GM23338 (cell line): Measurements from ENCODE around the gene GPSM1. TPM values are rescaled to one million over a fixed set of nuclear protein-coding genes. Genes with fewer than 3 reads are reported as not detected.

ENCODE experiments used
- ATAC-seq: fragments of 200-7000 bp; cut with Tn5 transposase; 3 replicates; pipeline ENCODE4 v1.9.1; 2020
- DNase-seq: peaks from one replicate; pipeline ENCODE4 v3.0.0-alpha.2; 2015; ENCODE audit warnings: low spot score
- H2AFZ ChIP-seq: fragments of 200-600 bp; sonication (generic); 2 replicates; pipeline ENCODE4 v1.8.0; 2016; ENCODE audit warnings: antibody characterized with exemption, mild to moderate bottlenecking, moderate library complexity
- H3F3A ChIP-seq: fragments of 200-600 bp; sonication (generic); replicated peaks from 2 replicates; pipeline ENCODE4 v1.8.0; 2017; ENCODE audit warnings: antibody characterized with exemption, mixed run types, low read depth
- H3K27ac ChIP-seq: fragments of 200-600 bp; sonication (generic); 2 replicates; pipeline ENCODE4 v1.6.1; 2016; ENCODE audit warnings: low read depth
- H3K27me3 ChIP-seq: fragments of 200-600 bp; sonication (generic); 2 replicates; pipeline ENCODE4 v1.8.0; 2016; ENCODE audit warnings: mild to moderate bottlenecking, mixed run types, moderate library complexity; ENCODE audit not compliant: insufficient read depth
- H3K36me3 ChIP-seq: fragments of 200-600 bp; sonication (generic); 2 replicates; pipeline ENCODE4 v1.8.0; 2016; ENCODE audit warnings: mild to moderate bottlenecking; ENCODE audit not compliant: insufficient read depth
- H3K4me1 ChIP-seq: fragments of 200-600 bp; sonication (generic); 2 replicates; pipeline ENCODE4 v1.8.0; 2016; ENCODE audit warnings: mild to moderate bottlenecking, moderate library complexity; ENCODE audit not compliant: insufficient read depth
- H3K4me2 ChIP-seq: fragments of 200-600 bp; sonication (generic); 2 replicates; pipeline ENCODE4 v1.7.1; 2017; ENCODE audit warnings: mixed run types
- H3K4me3 ChIP-seq: fragments of 200-600 bp; sonication (generic); 2 replicates; pipeline ENCODE4 v1.6.1; 2016; ENCODE audit warnings: mixed run types
- H3K79me2 ChIP-seq: fragments of 200-600 bp; sonication (generic); replicated peaks from 2 replicates; pipeline ENCODE4 v1.8.0; 2017; ENCODE audit warnings: mild to moderate bottlenecking; ENCODE audit not compliant: insufficient read depth
- H3K9me2 ChIP-seq: fragments of 200-600 bp; sonication (generic); 2 replicates; pipeline ENCODE4 v1.8.0; 2017; ENCODE audit not compliant: insufficient read depth
- H4K20me1 ChIP-seq: fragments of 200-600 bp; sonication (generic); replicated peaks from 2 replicates; pipeline ENCODE4 v1.8.0; 2017; ENCODE audit warnings: mild to moderate bottlenecking; ENCODE audit not compliant: insufficient read depth
- H3K27ac Mint-ChIP-seq: 2 replicates; pipeline ENCODE4 v1.8.0; 2020; ENCODE audit warnings: inconsistent platforms, mild to moderate bottlenecking, moderate library complexity, mixed read lengths
- H3K27me3 Mint-ChIP-seq: 3 replicates; pipeline ENCODE4 v1.8.0; 2022; ENCODE audit warnings: low read depth, mild to moderate bottlenecking, moderate library complexity, mixed read lengths, inconsistent platforms; ENCODE audit not compliant: insufficient read depth, poor library complexity
- H3K36me3 Mint-ChIP-seq: 3 replicates; pipeline ENCODE4 v1.8.0; 2021; ENCODE audit warnings: low read depth, mild to moderate bottlenecking, inconsistent platforms, moderate library complexity, mixed read lengths
- H3K4me1 Mint-ChIP-seq: 3 replicates; pipeline ENCODE4 v1.8.0; 2020; ENCODE audit warnings: mild to moderate bottlenecking, inconsistent platforms, mixed read lengths
- H3K4me3 Mint-ChIP-seq: 3 replicates; pipeline ENCODE4 v1.8.0; 2021; ENCODE audit warnings: moderate library complexity, mild to moderate bottlenecking, inconsistent platforms, mixed read lengths
- H3K9me3 Mint-ChIP-seq: 3 replicates; pipeline ENCODE4 v1.8.0; 2020; ENCODE audit warnings: moderate library complexity, mild to moderate bottlenecking, inconsistent platforms, mixed read lengths
- CREB1 ChIP-seq: fragments of 250-450 bp; sonication (Bioruptor Pico); IDR thresholded peaks from 2 replicates; pipeline ENCODE4 v1.5.0; 2020; ENCODE audit warnings: low read depth, mild to moderate bottlenecking, moderate library complexity
- CTCF ChIP-seq, 2 experiments: fragments of 200-600 bp in 1 of 2; sonication (generic) in 1 of 2; conservative IDR thresholded peaks; 2 replicates each; pipeline versions ENCODE4 v1.5.1 to v1.6.1; 2016 to 2017; ENCODE audit warnings: antibody characterized with exemption in 2 of 2, low read depth in 2 of 2, mild to moderate bottlenecking in 2 of 2, moderate library complexity in 1 of 2
- ETS1 ChIP-seq: IDR thresholded peaks from 2 replicates; pipeline ENCODE4 v1.6.1; 2016; ENCODE audit warnings: antibody characterized with exemption
- EZH2 ChIP-seq: fragments of 200-600 bp; sonication (generic); IDR thresholded peaks from one replicate; pipeline ENCODE4 v1.8.0; 2017; ENCODE audit warnings: antibody characterized with exemption, mild to moderate bottlenecking, low read depth; ENCODE audit not compliant: unreplicated experiment
- EZH2phosphoT487 ChIP-seq: fragments of 200-600 bp; sonication (generic); IDR thresholded peaks from one replicate; pipeline ENCODE4 v1.8.1; 2018; ENCODE audit warnings: antibody characterized with exemption; ENCODE audit not compliant: unreplicated experiment
- JUNB ChIP-seq: IDR thresholded peaks from one replicate; pipeline ENCODE4 v1.6.1; 2016; ENCODE audit warnings: antibody characterized with exemption; ENCODE audit not compliant: unreplicated experiment
- NANOG ChIP-seq: IDR thresholded peaks from 2 replicates; pipeline ENCODE4 v1.6.1; 2016; ENCODE audit warnings: antibody characterized with exemption, borderline replicate concordance
- POLR2AphosphoS5 ChIP-seq: IDR thresholded peaks from 2 replicates; pipeline ENCODE4 v1.6.1; 2016; ENCODE audit warnings: antibody characterized with exemption, low read depth
- REST ChIP-seq: IDR thresholded peaks from one replicate; pipeline ENCODE4 v1.6.1; 2018; ENCODE audit warnings: antibody characterized with exemption; ENCODE audit not compliant: unreplicated experiment
- STAT1 ChIP-seq: IDR thresholded peaks from one replicate; pipeline ENCODE4 v1.6.1; 2016; ENCODE audit warnings: antibody characterized with exemption; ENCODE audit not compliant: unreplicated experiment
- ZNF114 ChIP-seq: fragments of 250-450 bp; sonication (Bioruptor Pico); IDR thresholded peaks from 2 replicates; pipeline ENCODE4 v1.5.0; 2020; ENCODE audit warnings: mild to moderate bottlenecking, moderate library complexity
- ZNF331 ChIP-seq: fragments of 250-450 bp; sonication (Bioruptor Pico); IDR thresholded peaks from 2 replicates; pipeline ENCODE4 v1.5.0; 2020; ENCODE audit warnings: low read depth, mild to moderate bottlenecking, moderate library complexity
- ZNF462 ChIP-seq: fragments of 250-450 bp; sonication (Bioruptor Pico); IDR thresholded peaks from 2 replicates; pipeline ENCODE4 v1.5.0; 2020; ENCODE audit warnings: mild to moderate bottlenecking, moderate library complexity
- polyA plus RNA-seq: library from polyadenylated mRNA; unstranded; fragments of >200 nt; fragmentation: Nextera tagmentation; extraction: Ambion mirVana; gene quantifications from 2 replicates; pipeline ENCODE4 v1.2.1, GENCODE V29; 2016
- total RNA-seq: library from RNA; depleted of rRNA; stranded (reverse); fragments of >200 nt; shearing (Covaris generic); gene quantifications from 2 replicates; pipeline ENCODE4 v1.2.3, GENCODE V29; 2014

The GPSM1 gene
- total and polyA plus RNA-seq, 2 experiments from 2014 or later, result 4.8 to 23.2 TPM

- Histone ChIP-seq H3K4me3 (no peak overlapping the region), H3K4me1 (peaks cover 5% of the 10 kb centered on the region), H3K79me2 (no peaks in the 10 kb centered on the region; the same call in 1 of the 2 replicates), H3K36me3 (no peaks in the 10 kb centered on the region), H3F3A (no peaks in the 10 kb centered on the region), H3K27me3 (no peaks in the 10 kb centered on the region), H3K27ac (no peak overlapping the region), H3K9me2 (no peaks in the 10 kb centered on the region), H4K20me1 (no peaks in the 10 kb centered on the region), H2AFZ (no peak overlapping the region), H3K4me2 (no peak overlapping the region)
- H3K27me3 Mint-ChIP-seq, result peaks cover 6% of the 10 kb centered on the region
- H3K4me3 Mint-ChIP-seq, result no peak overlapping the region
- ATAC-seq, result no peak
- H3K27ac Mint-ChIP-seq, result no peak overlapping the region
- H3K4me1 Mint-ChIP-seq, result peaks cover 4% of the 10 kb centered on the region
- H3K36me3 Mint-ChIP-seq, result no peaks in the 10 kb centered on the region
- no peak for DNase-seq
- TF ChIP-seq EZH2phosphoT487 (no peak), NANOG (no peak), EZH2 (no peak), ZNF114 (CRISPR knock-in tag) (no peak), POLR2AphosphoS5 (no peak), CTCF (conservative IDR thresholded peaks at IDR 0.05; ENCODE audit: low read depth in 2 of 2) (no peak), CREB1 (no peak), ZNF462 (CRISPR knock-in tag) (no peak), STAT1 (no peak), ETS1 (no peak), REST (no peak), ZNF331 (CRISPR knock-in tag) (no peak), JUNB (no peak)
- H3K9me3 Mint-ChIP-seq, result no peaks in the 10 kb centered on the region
These were observed 5.7 kb downstream of the GPSM1 start for GRCh38 chr9:136333045-136333444.
